ENCODE results near the gene FOLR1.
"Not testable (repeated sequence)": the region's sequence is repeated elsewhere in the genome, so short reads cannot be mapped to it uniquely, and the experiment has no call there.

FOLR1 gene

DNA sequence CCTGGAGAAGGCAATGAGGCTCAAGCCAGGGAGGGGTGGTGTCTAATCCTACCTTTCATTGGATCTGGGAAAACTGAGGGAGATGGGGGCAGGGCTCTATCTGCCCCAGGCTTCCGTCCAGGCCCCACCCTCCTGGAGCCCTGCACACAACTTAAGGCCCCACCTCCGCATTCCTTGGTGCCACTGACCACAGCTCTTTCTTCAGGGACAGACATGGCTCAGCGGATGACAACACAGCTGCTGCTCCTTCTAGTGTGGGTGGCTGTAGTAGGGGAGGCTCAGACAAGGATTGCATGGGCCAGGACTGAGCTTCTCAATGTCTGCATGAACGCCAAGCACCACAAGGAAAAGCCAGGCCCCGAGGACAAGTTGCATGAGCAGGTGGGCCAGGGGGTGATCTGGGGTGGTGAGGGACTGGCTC is at the start of gene FOLR1:
TSS of gene FOLR1 (plus strand) at position 180 of the 421 bp plus-strand sequence. CDS start at position 214, 34 bp downstream.
- no peak for DNase-seq (ENCODE audit: low read depth)

DNA sequence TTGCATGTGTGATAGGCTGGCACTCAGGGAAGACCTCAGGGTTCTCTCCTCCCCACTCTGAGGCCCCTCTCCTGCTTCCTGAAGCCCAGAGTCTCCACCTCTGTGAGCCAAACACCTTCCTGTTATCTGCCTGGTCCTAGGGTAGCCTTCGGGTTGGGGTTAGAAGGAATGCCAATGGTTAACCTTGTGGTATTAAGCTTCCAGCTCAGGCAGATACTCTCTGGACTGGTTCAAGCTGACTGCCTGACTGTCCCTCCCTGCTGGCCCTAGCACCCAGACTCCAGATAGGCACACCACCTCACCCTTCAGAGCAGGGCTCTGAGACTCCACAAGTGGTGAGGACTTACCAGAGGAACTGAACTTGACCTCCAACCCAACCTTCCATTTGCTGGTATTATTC is 49.4 kb upstream of the FOLR1 start:
- DNase-seq (ENCODE audit: low read depth): not testable (repeated sequence)

DNA sequence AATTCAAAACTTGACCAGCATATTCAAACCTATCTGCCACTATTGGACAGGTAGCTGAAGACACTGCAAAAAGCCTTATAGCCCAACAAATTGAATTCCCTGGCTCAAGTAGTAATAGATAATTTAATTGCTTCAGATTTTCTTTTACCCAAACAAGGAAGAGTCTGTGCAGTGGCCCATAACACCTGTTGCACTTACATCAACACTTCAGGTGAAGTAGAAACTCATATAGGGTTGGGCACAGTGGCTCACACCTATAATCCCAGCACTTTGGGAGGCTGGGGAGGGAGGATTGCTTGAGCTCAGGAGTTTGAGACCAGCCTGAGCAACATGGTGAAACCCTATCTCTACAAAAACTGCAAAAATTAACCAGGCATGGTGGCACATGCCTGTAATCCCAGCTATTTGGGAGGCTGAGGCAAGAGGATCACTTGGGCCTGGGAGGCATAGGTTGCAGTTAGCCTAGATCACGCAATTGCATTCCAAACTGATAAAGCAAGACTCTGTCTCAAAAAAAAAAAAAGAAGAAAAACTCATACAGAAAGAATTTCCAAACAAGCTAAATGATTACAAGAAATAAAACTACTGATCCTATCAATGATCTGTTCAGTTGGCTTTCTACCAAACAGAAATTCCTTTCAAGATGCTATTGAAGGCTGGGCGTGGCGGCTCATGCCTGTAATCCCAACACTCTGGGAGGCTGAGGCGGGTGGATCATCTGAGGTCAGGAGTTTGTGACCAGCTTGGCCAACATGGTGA is 47.0 kb upstream of the FOLR1 start:
- peak; percentile 90 for DNase-seq (ENCODE audit: low read depth)

DNA sequence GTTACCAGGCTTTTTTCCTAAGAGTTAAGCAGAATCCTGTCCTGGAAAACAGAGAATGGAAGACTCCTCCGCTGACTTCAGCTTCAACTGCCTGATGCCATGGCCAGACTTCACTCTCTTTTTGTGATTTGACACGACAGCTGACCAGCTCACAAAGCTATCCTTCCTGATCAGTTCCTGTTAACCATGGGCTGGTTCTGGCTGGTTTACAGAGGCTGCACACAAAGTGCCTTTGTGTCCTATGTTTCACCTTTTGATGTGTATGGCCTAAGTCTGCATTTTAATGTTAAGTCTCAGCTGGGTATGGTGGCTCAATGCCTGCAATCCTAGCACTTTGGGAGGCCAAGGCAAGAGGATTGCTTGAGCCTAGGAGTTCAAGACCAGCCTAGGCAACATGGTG is 45.3 kb upstream of the FOLR1 start:
- no peak for DNase-seq (ENCODE audit: low read depth)

DNA sequence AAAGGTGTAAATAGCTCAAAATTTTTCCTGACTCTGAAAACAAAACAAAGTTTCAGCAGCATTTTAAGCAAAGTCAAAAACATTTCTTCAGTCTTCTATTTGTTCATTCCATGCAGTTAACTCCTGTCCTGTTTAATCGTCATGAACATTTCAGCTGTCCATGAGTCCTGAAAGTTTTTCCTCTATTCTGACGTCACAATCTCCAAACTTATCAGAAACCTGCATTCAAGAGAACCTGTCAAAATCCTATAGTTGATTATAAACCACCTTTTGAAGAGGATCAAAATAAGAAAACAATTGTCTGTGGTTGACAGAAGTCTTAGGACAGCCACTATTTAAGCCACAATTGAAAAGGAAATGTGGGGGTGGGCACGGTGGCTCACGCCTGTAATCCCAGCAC is 41.1 kb upstream of the FOLR1 start:
- DNase-seq (ENCODE audit: low read depth): no peak

- not testable (repeated sequence) for DNase-seq (ENCODE audit: low read depth)
Observed at GRCh38 chr11:72153874-72154273, 38.1 kb upstream of the FOLR1 start.

GRCh38 chr11:72154816-72155215 is 37.1 kb upstream of the FOLR1 start:
- no peak for DNase-seq (ENCODE audit: low read depth)

GRCh38 chr11:72155751-72156150 is 36.2 kb upstream of the FOLR1 start:
- no peak for DNase-seq (ENCODE audit: low read depth)

DNA sequence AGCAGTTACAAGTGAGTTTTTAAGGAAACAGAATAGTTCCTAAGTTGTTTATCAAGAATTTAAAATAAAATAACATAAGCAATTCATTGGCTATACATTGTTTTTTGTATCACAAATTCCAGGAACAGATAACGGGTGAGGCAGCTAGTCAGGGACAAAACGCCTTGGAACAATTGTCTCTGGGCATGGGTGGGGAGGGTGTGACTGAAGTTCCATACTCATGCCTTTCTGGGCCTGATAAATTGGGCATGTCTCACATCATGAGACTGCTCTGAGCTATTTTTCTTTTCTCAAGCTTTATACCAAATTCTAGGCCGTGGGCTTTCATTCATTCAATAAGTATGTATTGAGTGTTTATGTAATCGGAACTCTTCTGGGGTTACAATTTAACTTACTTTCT is 34.8 kb upstream of the FOLR1 start:
- no peak for DNase-seq (ENCODE audit: low read depth)

DNA sequence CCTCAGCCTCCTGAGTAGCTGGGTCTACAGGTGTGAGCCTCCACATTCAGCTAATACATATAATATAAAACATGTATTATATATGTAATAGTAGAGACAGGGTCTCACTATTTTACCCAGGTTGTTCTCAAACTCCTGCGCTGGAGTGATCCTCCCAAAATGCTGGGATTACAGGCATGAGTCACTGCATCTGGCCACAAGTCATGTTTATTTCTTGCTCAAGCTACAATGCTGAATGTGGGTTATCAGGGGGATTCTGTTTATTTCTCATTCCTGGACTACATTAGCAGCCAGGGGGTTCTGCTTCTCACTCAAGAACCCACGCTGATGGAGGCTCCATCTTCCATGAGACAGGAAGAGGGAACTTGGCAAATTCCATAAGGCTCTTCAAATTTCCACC is 31.6 kb upstream of the FOLR1 start:
- DNase-seq (ENCODE audit: low read depth): peak; percentile 51

DNA sequence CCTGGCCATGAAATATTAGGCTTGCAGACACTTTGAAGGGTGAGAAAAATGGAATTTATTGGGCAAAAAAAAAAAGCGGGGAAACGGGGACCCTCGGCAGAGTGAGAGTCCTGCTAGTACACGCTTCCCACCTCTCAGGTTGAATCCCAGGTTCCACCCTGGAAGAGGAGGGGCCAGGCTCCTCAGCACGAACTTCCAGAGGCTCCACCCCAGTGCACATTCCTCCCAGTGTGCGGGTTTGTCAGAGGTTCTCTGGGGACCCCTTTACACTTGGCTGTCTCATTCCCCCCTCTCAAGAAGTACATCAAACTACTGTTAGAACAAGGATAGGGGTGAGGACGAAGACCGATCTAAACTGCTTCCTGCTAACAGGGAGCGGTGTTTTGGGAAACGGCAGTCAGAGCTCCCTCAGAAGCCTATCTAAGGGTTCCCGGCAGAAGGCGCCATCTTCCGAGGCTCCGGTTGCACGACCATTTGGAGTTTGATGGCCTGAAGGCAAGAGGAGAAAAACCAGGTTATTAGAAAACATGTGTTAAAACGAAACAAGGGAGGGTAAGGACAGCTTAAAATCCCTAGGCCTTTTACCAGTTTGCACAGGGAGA is 28.9 kb upstream of the FOLR1 start:
- DNase-seq (ENCODE audit: low read depth): no peak

DNA sequence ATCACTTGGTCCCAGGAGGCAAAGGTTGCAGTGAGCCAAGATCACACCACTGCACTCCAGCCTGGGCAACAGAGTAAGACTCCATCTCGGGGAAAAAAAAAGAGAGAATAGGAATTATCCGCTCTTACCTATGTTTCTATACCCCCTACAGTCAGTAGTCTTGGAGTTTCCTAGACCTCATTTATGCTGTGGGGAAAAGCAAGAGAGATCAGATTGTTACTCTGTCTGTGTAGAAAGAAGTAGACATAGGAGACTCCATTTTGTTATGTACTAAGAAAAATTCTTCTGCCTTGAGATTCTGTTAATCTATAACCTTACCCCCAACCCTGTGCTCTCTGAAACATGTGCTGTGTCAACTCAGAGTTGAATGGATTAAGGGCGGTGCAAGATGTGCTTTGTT is 27.8 kb upstream of the FOLR1 start:
- DNase-seq (ENCODE audit: low read depth): not testable (repeated sequence)

- DNase-seq (ENCODE audit: low read depth): not testable (repeated sequence)
Observed at GRCh38 chr11:72169046-72169555, 22.8 kb upstream of the FOLR1 start.

- DNase-seq (ENCODE audit: low read depth): not testable (repeated sequence)
Observed at GRCh38 chr11:72169754-72170153, 22.2 kb upstream of the FOLR1 start.

- not testable (repeated sequence) for DNase-seq (ENCODE audit: low read depth)
Observed at GRCh38 chr11:72172043-72172442, 19.9 kb upstream of the FOLR1 start.

DNA sequence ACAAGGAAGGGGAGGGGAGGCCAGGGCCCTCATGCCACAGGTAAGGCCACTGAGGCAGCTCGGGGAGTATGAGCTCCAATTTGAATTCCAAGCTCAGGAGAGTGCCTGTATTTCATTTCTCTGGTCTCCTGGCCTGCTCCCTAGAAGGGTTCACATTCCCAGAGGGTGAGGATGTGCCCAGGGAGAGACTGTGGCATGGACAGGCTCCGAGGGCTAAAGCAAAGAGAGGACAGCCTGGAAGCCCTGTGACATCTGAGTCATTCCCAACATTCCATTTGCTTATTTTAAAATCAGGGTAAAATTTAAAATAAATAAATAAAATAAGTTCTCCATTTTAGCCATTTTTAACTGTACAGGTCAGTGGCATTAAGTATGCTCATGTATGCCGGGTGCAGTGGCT is 18.6 kb upstream of the FOLR1 start:
- no peak for DNase-seq (ENCODE audit: low read depth)

- no peak for DNase-seq (ENCODE audit: low read depth)
Observed at GRCh38 chr11:72174302-72175070, 17.5 kb upstream of the FOLR1 start.

DNA sequence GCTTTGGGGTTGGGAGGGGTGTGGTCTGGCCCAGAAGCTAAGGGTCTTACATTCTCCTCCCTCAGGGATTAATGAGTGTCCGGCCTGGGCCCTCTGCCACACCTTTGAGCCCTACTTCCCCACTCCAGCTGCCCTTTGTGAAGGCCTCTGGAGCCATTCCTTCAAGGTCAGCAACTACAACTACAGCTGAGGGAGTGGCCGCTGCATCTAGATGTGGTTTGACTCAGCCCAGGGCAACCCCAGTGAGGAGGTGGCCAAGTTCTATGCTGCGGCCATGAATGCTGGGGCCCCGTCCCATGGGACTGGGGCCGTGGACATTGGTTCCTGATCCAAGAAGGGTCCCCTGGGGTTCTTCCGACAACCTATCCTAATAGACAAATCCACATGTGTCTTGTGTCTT is 14.3 kb upstream of the FOLR1 start:
- no peak for DNase-seq (ENCODE audit: low read depth)

- DNase-seq (ENCODE audit: low read depth): peak; percentile 17
Observed at GRCh38 chr11:72179049-72179803, 12.7 kb upstream of the FOLR1 start.

GRCh38 chr11:72179804-72180396 is 12.0 kb upstream of the FOLR1 start:
- DNase-seq (ENCODE audit: low read depth): no peak

DNA sequence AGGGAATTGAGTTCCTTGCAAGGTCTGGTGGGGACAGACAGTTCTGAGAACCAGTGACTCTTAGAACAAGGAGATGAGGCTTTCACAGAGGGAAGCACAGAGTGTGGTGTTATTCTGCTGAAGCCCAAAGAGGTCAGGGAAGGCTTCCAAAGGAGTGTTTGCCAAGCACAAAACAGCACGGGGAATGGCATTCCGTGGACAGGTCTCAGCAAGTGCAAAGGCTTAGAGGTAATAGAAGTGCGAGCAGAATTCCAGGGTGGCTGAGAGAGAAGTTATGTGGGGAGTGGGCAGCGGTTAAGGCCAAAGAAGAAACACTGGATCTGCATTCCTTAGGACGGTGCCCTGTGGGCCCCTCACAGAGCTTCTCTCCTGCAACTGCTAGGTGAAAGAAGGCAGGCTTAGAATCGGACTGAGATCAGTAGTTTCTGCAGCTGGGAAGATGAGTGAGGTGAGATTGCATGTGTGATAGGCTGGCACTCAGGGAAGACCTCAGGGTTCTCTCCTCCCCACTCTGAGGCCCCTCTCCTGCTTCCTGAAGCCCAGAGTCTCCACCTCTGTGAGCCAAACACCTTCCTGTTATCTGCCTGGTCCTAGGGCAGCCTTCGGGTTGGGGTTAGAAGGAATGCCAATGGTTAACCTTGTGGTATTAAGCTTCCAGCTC is 10.9 kb upstream of the FOLR1 start:
- DNase-seq (ENCODE audit: low read depth): not testable (repeated sequence)

All from iris pigment epithelial cell (primary cell).